ENCODE results near the gene HES3.

- no peak for TF ChIP-seq POLR2AphosphoS2 (IDR thresholded peaks at IDR 0.05; ENCODE audit: low read depth, low read length)
- TF ChIP-seq POLR2AphosphoS5 (IDR thresholded peaks at IDR 0.05; ENCODE audit: low read length) = no peak
- no peak for TF ChIP-seq CTCF (IDR thresholded peaks at IDR 0.05 in 2 of 3, conservative IDR thresholded peaks at IDR 0.05 in 1 of 3; ENCODE audit: control insufficient read depth in 2 of 3, extremely low read depth in 1 of 3, insufficient read depth in 1 of 3, low read depth in 3 of 3, low read length in 3 of 3)
- TF ChIP-seq CEBPB (IDR thresholded peaks at IDR 0.05; ENCODE audit: borderline replicate concordance in 1 of 2, low read depth in 2 of 2, low read length in 2 of 2) = no peak
These were observed 50.3 kb downstream of the HES3 start for GRCh38 chr1:6294080-6294889.

All from GM12878 (cell line).